GF-D8 (cell line): ENCODE results near the gene RGS9.

Experiments
- DNase-seq: peaks from one replicate; lab custom pipeline; 2025; lab: John Stamatoyannopoulos, UW

RGS9 gene

GRCh38 chr17:65219124-65219523, 82.0 kb downstream of the RGS9 start:
- DNase-seq = no peak

- no peak for DNase-seq
Measured at GRCh38 chr17:65219707-65220106, 82.5 kb downstream of the RGS9 start.

- no peak for DNase-seq
Measured at GRCh38 chr17:65220732-65221131, 83.6 kb downstream of the RGS9 start.

- no peak for DNase-seq
Measured at GRCh38 chr17:65222214-65222738, 85.1 kb downstream of the RGS9 start.

GRCh38 chr17:65225061-65225460, 87.9 kb downstream of the RGS9 start:
- DNase-seq = no peak

- no peak for DNase-seq
Measured at GRCh38 chr17:65226227-65226626, 89.1 kb downstream of the RGS9 start.

- DNase-seq = no peak
Measured at GRCh38 chr17:65227637-65228036, 90.5 kb downstream of the RGS9 start.

- DNase-seq = no peak
Measured at GRCh38 chr17:65228287-65228686, 91.1 kb downstream of the RGS9 start.

- DNase-seq = peak; percentile 73
Measured at GRCh38 chr17:65228734-65229620, 91.8 kb downstream of the RGS9 start.

GRCh38 chr17:65229621-65229995, 92.4 kb downstream of the RGS9 start:
- no peak for DNase-seq

- no peak for DNase-seq
Measured at GRCh38 chr17:65230040-65230439, 92.9 kb downstream of the RGS9 start.

- DNase-seq = no peak
Measured at GRCh38 chr17:65231086-65231485, 93.9 kb downstream of the RGS9 start.

- DNase-seq = peak; percentile 24
Measured at GRCh38 chr17:65231662-65232335, 94.6 kb downstream of the RGS9 start.

- no peak for DNase-seq
Measured at GRCh38 chr17:65235284-65235683, 98.1 kb downstream of the RGS9 start.

- no peak for DNase-seq
Measured at GRCh38 chr17:65236321-65236720, 99.2 kb downstream of the RGS9 start.

GRCh38 chr17:65243838-65244625, 106.9 kb downstream of the RGS9 start:
- no peak for DNase-seq

- no peak for DNase-seq
Measured at GRCh38 chr17:65246252-65246651, 109.1 kb downstream of the RGS9 start.

GRCh38 chr17:65249774-65250173, 112.6 kb downstream of the RGS9 start:
- DNase-seq = no peak

GRCh38 chr17:65254166-65254565, 117.0 kb downstream of the RGS9 start:
- DNase-seq = no peak

GRCh38 chr17:65259281-65259680, 122.1 kb downstream of the RGS9 start:
- no peak for DNase-seq

- DNase-seq = no peak
Measured at GRCh38 chr17:65259696-65260485, 122.7 kb downstream of the RGS9 start.

- DNase-seq = no peak
Measured at GRCh38 chr17:65260626-65261025, 123.5 kb downstream of the RGS9 start.
